SK-N-MC (cell line): ENCODE results near the gene ZNF91.
"Not testable (repeated sequence)": the region's sequence is repeated elsewhere in the genome, so short reads cannot be mapped to it uniquely, and the experiment has no call there.

Experiments
- EZH2 ChIP-seq: fragments of 200-600 bp; sonication (generic); IDR thresholded peaks from one replicate; pipeline ENCODE4 v1.6.1; 2017; ENCODE audit warnings: antibody characterized with exemption
- FOXP2 ChIP-seq: optimal IDR thresholded peaks from 2 replicates; pipeline ENCODE3; 2011; ENCODE audit warnings: mild to moderate bottlenecking, moderate library complexity; ENCODE audit not compliant: insufficient read depth; ENCODE audit errors: extremely low read length, control extremely low read depth
- POLR2AphosphoS5 ChIP-seq: IDR thresholded peaks from 2 replicates; pipeline ENCODE4 v1.6.1; 2012; ENCODE audit warnings: mild to moderate bottlenecking, low read depth, low read length, borderline replicate concordance

DNA sequence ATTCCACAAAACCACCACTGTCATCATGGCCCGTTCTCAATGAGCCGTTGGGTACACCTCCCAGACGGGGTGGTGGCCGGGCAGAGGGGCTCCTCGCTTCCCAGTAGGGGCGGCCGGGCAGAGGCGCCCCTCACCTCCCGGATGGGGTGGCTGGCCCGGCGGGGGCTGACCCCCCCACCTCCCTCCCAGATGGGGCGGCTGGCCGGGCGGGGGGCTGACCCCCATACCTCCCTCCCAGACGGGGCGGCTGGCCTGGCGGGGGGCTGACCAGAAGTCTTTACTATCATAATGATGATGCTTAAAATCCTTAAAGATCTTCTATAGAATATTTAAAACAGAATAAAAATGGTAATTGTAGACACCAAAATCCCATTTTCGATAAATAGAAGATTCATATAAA is 29.2 kb downstream of the ZNF91 start:
- not testable (repeated sequence) for TF ChIP-seq EZH2, POLR2AphosphoS5, FOXP2
